GM12878 (cell line): ENCODE data around the gene AVPR1B. TPM values are rescaled to one million over a fixed set of nuclear protein-coding genes. Genes with fewer than 3 reads are reported as not detected.

Experiments used
- ATAC-seq: fragments of 200-7000 bp; cut with Tn5 transposase; 3 replicates; pipeline ENCODE4 v1.9.1; 2020; ENCODE audit warnings: mild to moderate bottlenecking, moderate library complexity
- BruUV-seq: library from RNA; stranded (reverse); fragments of 400-500 nt; replicated peaks from 2 replicates; lab custom pipeline; 2021; lab: Mats Ljungman, UMichigan
- CTCF ChIA-PET: fragments of 300-600 bp; sonication (Branson Sonifier 250); formaldehyde crosslinking; extraction: SDS; loops from one replicate; lab custom pipeline; 2021; ENCODE audit warnings: inconsistent platforms; lab: Yijun Ruan, JAX
- POLR2A ChIA-PET: fragments of 350-600 bp; formaldehyde crosslinking; extraction: SDS; loops from one replicate; lab custom pipeline; 2021; ENCODE audit warnings: inconsistent platforms; lab: Charles Lee
- RAD21 ChIA-PET: fragments of 300-600 bp; sonication (Branson Sonifier 250); formaldehyde crosslinking; loops from one replicate; lab custom pipeline; 2023; ENCODE audit warnings: antibody characterized with exemption; ENCODE audit not compliant: unreplicated experiment; lab: Charles Lee
- SMC1A ChIA-PET: fragments of 300-600 bp; sonication (Branson Sonifier 250); formaldehyde crosslinking; loops from one replicate; lab custom pipeline; 2023; ENCODE audit not compliant: unreplicated experiment, uncharacterized antibody; lab: Charles Lee
- DNase-seq: peaks from one replicate; pipeline ENCODE4 v3.0.0-alpha.2; 2011; ENCODE audit warnings: low read depth, low spot score
- FAIRE-seq: peaks from 3 replicates; lab custom pipeline; 2011; peaks lifted over from hg19 to GRCh38; lab: Jason Lieb, UNC
- H2AFZ ChIP-seq: 2 replicates; pipeline ENCODE4 v1.6.0; 2011; ENCODE audit warnings: low read depth, low read length, control low read depth; ENCODE audit not compliant: control insufficient read depth
- H3K27ac ChIP-seq: 2 replicates; pipeline ENCODE4 v1.5.1; 2011; ENCODE audit warnings: control low read depth; ENCODE audit not compliant: control insufficient read depth, insufficient read depth
- H3K27me3 ChIP-seq, 2 experiments: replicated peaks in 1 of 2; 2 replicates each; pipeline versions ENCODE4 v1.6.0 to v1.6.1; 2011; ENCODE audit warnings: low read length in 1 of 2; ENCODE audit not compliant: control insufficient read depth in 2 of 2, insufficient read depth in 2 of 2
- H3K36me3 ChIP-seq, 2 experiments: 2 replicates each; pipeline ENCODE4 v1.5.1; 2011; ENCODE audit warnings: low read length in 1 of 2; ENCODE audit not compliant: control insufficient read depth in 2 of 2, insufficient read depth in 2 of 2
- H3K4me1 ChIP-seq: 2 replicates; pipeline ENCODE4 v1.6.1; 2011; ENCODE audit warnings: mild to moderate bottlenecking, low read length, moderate library complexity, mixed read lengths; ENCODE audit not compliant: control insufficient read depth, insufficient read depth
- H3K4me2 ChIP-seq: 2 replicates; pipeline ENCODE4 v1.6.0; 2011; ENCODE audit warnings: control low read depth; ENCODE audit not compliant: control insufficient read depth, insufficient read depth
- H3K4me3 ChIP-seq: fragments of 200-600 bp; sonication (generic); 2 replicates; pipeline ENCODE4 v1.5.1; 2016
- H3K79me2 ChIP-seq: 2 replicates; pipeline ENCODE4 v1.6.0; 2011; ENCODE audit warnings: low read length; ENCODE audit not compliant: control insufficient read depth, insufficient read depth
- H3K9ac ChIP-seq: 2 replicates; pipeline ENCODE4 v1.8.0; 2011; ENCODE audit warnings: low read length, control low read depth, mixed read lengths; ENCODE audit not compliant: control insufficient read depth, insufficient read depth
- H3K9me3 ChIP-seq: replicated peaks from 3 replicates; pipeline ENCODE4 v1.5.1; 2011; ENCODE audit warnings: mild to moderate bottlenecking, low read length; ENCODE audit not compliant: control insufficient read depth, insufficient read depth
- H4K20me1 ChIP-seq: 2 replicates; pipeline ENCODE4 v1.6.0; 2011; ENCODE audit not compliant: control insufficient read depth, insufficient read depth
- ASH2L ChIP-seq: fragments of 300-600, 200-600 bp; sonication (generic); IDR thresholded peaks from 2 replicates; pipeline ENCODE4 v1.6.1; 2017; ENCODE audit warnings: low read depth, mild to moderate bottlenecking, borderline replicate concordance
- BACH1 ChIP-seq: fragments of 450-650 bp; IDR thresholded peaks from 2 replicates; pipeline ENCODE4 v1.6.1; 2017; ENCODE audit warnings: mild to moderate bottlenecking, borderline replicate concordance
- EED ChIP-seq: sonication (generic); IDR thresholded peaks from 2 replicates; pipeline ENCODE4 v1.6.1; 2016; ENCODE audit warnings: antibody characterized with exemption, low read depth
- EZH2 ChIP-seq: IDR thresholded peaks from 2 replicates; pipeline ENCODE4 v1.6.1; 2012; ENCODE audit warnings: low read depth, mild to moderate bottlenecking, control low read depth, inconsistent platforms, low read length, borderline replicate concordance; ENCODE audit not compliant: control insufficient read depth
- MXI1 ChIP-seq: fragments of 150-350 bp; IDR thresholded peaks from 2 replicates; pipeline ENCODE4 v1.6.1; 2011; ENCODE audit warnings: low read depth, mild to moderate bottlenecking, inconsistent platforms, low read length, improper control_type of control experiment
- NFXL1 ChIP-seq: fragments of 450-650 bp; IDR thresholded peaks from 2 replicates; pipeline ENCODE4 v1.6.1; 2017; ENCODE audit warnings: antibody characterized with exemption, mild to moderate bottlenecking, borderline replicate concordance
- POLR2AphosphoS2 ChIP-seq: IDR thresholded peaks from 2 replicates; pipeline ENCODE4 v1.6.1; 2011; ENCODE audit warnings: low read depth, mild to moderate bottlenecking, low read length, improper control_type of control experiment, moderate library complexity
- SIX5 ChIP-seq: IDR thresholded peaks from 2 replicates; pipeline ENCODE4 v1.6.1; 2011; ENCODE audit warnings: mild to moderate bottlenecking, low read depth, low read length, moderate library complexity; ENCODE audit not compliant: severe bottlenecking
- SUZ12 ChIP-seq: fragments of 200-600 bp; sonication (generic); IDR thresholded peaks from one replicate; pipeline ENCODE4 v1.6.1; 2018; ENCODE audit warnings: antibody characterized with exemption, mild to moderate bottlenecking; ENCODE audit not compliant: unreplicated experiment
- TAF1 ChIP-seq: IDR thresholded peaks from 2 replicates; pipeline ENCODE4 v1.6.1; 2011; ENCODE audit warnings: mild to moderate bottlenecking, low read depth, low read length, borderline replicate concordance
- YBX1 ChIP-seq: fragments of 450-650 bp; IDR thresholded peaks from 2 replicates; pipeline ENCODE4 v1.6.1; 2016; ENCODE audit warnings: antibody characterized with exemption
- ZNF217 ChIP-seq: fragments of 450-650 bp; IDR thresholded peaks from 2 replicates; pipeline ENCODE4 v1.6.1; 2017; ENCODE audit warnings: antibody characterized with exemption, mild to moderate bottlenecking
- ZNF274 ChIP-seq: IDR thresholded peaks from one replicate; pipeline ENCODE4 v1.8.0; 2011; ENCODE audit not compliant: insufficient read length, insufficient read depth
- ZSCAN29 ChIP-seq: fragments of 450-650 bp; IDR thresholded peaks from 2 replicates; pipeline ENCODE4 v1.6.1; 2017; ENCODE audit warnings: mild to moderate bottlenecking, moderate library complexity
- WGBS: methylation state at CpG from one replicate; pipeline ENCODE4 v1.1.6; 2016; ENCODE audit warnings: low lambda C conversion rate; ENCODE audit not compliant: insufficient replicate concordance, insufficient coverage; ENCODE audit errors: missing lambda C conversion rate; 5-methylcytosine and 5-hydroxymethylcytosine counted together
- in situ Hi-C: fragments of 300-500 bp; cut with MboI; formaldehyde crosslinking; loops from 9 replicates; pipeline ENCODE4 v1.14.3; 2018; ENCODE audit warnings: mixed read lengths
- intact Hi-C: fragments of 100-400 bp; cut with micrococcal nuclease; formaldehyde crosslinking; loops from one replicate; pipeline ENCODE4 v1.14.2; 2022; ENCODE audit not compliant: unreplicated experiment
- polyA plus RNA-seq, 11 experiments: library from polyadenylated mRNA; depleted of rRNA in 4 of 11; unstranded in 6 of 11; stranded (reverse) in 5 of 11; fragments of >200 nt; fragmentation: Nextera tagmentation in 4 of 11; fragmentation: Illumina TruSeq in 1 of 11; extraction: Ambion mirVana in 4 of 11; extraction: Trizol in 1 of 11; gene quantifications; 1 replicate in 1 of 11; 2 replicates in 10 of 11; pipeline versions ENCODE4 v1.2.1 to v1.2.3, GENCODE V29; 2011 to 2016; ENCODE audit warnings: inconsistent platforms in 2 of 11, missing spikeins in 2 of 11, low read depth in 1 of 11
- total RNA-seq, 4 experiments: library from RNA; depleted of rRNA in 3 of 4; stranded (reverse); fragments of >200 nt in 3 of 4; fragmentation: Illumina TruSeq in 1 of 4; extraction: Trizol in 1 of 4; gene quantifications; 2 replicates each; pipeline versions ENCODE4 v1.2.1 to v1.2.3, GENCODE V29; 2013 to 2021
- TF ChIP-seq, protein P1 (sequence below): fragments of 450-650 bp; formaldehyde crosslinking; IDR thresholded peaks from 2 replicates; pipeline ENCODE4 v1.4.0; 2020; ENCODE audit warnings: mild to moderate bottlenecking, moderate library complexity
- TF ChIP-seq, protein P2 (sequence below): fragments of 150-350 bp; IDR thresholded peaks from 2 replicates; pipeline ENCODE4 v1.6.1; 2016; ENCODE audit warnings: low read depth, low read length
- TF ChIP-seq, protein P3 (sequence below): fragments of 450-650 bp; IDR thresholded peaks from 2 replicates; pipeline ENCODE4 v1.6.1; 2017; ENCODE audit warnings: borderline replicate concordance

AVPR1B gene
- total and polyA plus RNA-seq, 10 of the 15 experiments (the other 5 are each of a cell fraction or from before 2014, with no cell fraction given): not detected

DNA sequence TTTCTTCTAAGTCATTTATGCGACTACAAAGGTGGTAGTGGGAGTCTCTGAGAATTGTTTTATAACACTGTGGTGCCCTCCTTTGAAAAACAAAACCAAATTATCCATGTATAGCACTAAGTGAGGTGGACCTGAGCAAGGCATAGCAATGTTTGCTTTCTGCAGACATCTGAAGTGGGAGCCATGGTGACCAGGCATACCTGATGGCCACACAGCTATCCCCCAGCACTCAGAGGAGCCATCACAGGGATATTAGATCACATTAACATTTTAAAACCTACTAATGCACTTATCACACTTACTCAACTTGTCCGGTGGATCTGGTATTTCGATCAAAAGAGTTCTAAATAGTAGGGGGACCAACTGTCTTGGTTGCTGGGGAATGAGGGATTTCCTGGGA, 24.8 kb upstream of the AVPR1B start (continued):
- TF ChIP-seq, protein P1, sequence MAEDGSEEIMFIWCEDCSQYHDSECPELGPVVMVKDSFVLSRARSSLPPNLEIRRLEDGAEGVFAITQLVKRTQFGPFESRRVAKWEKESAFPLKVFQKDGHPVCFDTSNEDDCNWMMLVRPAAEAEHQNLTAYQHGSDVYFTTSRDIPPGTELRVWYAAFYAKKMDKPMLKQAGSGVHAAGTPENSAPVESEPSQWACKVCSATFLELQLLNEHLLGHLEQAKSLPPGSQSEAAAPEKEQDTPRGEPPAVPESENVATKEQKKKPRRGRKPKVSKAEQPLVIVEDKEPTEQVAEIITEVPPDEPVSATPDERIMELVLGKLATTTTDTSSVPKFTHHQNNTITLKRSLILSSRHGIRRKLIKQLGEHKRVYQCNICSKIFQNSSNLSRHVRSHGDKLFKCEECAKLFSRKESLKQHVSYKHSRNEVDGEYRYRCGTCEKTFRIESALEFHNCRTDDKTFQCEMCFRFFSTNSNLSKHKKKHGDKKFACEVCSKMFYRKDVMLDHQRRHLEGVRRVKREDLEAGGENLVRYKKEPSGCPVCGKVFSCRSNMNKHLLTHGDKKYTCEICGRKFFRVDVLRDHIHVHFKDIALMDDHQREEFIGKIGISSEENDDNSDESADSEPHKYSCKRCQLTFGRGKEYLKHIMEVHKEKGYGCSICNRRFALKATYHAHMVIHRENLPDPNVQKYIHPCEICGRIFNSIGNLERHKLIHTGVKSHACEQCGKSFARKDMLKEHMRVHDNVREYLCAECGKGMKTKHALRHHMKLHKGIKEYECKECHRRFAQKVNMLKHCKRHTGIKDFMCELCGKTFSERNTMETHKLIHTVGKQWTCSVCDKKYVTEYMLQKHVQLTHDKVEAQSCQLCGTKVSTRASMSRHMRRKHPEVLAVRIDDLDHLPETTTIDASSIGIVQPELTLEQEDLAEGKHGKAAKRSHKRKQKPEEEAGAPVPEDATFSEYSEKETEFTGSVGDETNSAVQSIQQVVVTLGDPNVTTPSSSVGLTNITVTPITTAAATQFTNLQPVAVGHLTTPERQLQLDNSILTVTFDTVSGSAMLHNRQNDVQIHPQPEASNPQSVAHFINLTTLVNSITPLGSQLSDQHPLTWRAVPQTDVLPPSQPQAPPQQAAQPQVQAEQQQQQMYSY: no peak
- no peak for TF ChIP-seq TAF1
- no peak for TF ChIP-seq SIX5
- TF ChIP-seq YBX1: no peak
- TF ChIP-seq NFXL1: no peak
- no peak for TF ChIP-seq ZNF217
- TF ChIP-seq EZH2: no peak
- TF ChIP-seq MXI1: no peak
- TF ChIP-seq ZSCAN29: no peak

DNA sequence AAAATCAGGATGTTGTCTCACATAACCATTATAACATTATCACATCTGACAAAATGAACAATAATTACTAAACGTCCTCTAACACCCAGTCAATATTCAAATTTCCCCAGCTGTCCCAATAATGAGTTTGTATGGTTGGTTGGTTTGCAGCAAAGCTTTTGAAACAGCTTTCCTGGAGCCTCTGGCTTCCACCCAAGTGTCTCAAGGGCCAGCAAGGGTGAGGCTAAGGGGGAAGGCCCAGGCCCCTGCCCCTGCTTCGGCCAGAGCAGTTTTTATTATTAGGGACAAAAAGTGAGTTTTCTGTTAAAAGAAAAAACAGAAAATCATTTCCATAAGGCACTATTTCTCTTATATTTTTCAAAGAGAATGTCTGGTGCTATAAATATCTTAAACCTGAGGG, 19.1 kb upstream of the AVPR1B start:
- DNase-seq: no peak
- RAD21 ChIA-PET: no interaction called here
- WGBS: 0% methylated on average over 2 of the region's 2 CpGs
- no peak overlapping the region for H3K4me2 ChIP-seq
- H3K79me2 ChIP-seq: no peaks in the 10 kb centered on the region
- no peak overlapping the region for H3K9ac ChIP-seq
- no peaks in the 10 kb centered on the region for H3K36me3 ChIP-seq
- intact Hi-C loops: no loop called here
- H3K4me1 ChIP-seq: no peaks in the 10 kb centered on the region
- POLR2A ChIA-PET: no interaction called here
- ATAC-seq: no peak
- CTCF ChIA-PET: no interaction called here
- H2AFZ ChIP-seq: no peak overlapping the region
- SMC1A ChIA-PET: interaction anchor here (1.0 kb wide), 1 partner anchor 28 kb away, joined by 3 read pairs; no protein-coding TSS in a partner anchor
- in situ Hi-C loops: no loop called here
- no peak for FAIRE-seq
- no TSS peak for BruUV-seq
- peaks cover 3 to 4% of the 10 kb centered on the region in 2 experiments; a peak in 3 of 4 replicates for H3K27me3 ChIP-seq
- no peaks in the 10 kb centered on the region for H4K20me1 ChIP-seq
- no peak overlapping the region for H3K27ac ChIP-seq
- H3K4me3 ChIP-seq: no peak overlapping the region
- H3K9me3 ChIP-seq: no peaks in the 10 kb centered on the region
- TF ChIP-seq ZNF274 (no peak), EED (no peak), SUZ12 (no peak), POLR2AphosphoS2 (no peak), ASH2L (no peak), BACH1 (no peak)
- TF ChIP-seq, protein P2, sequence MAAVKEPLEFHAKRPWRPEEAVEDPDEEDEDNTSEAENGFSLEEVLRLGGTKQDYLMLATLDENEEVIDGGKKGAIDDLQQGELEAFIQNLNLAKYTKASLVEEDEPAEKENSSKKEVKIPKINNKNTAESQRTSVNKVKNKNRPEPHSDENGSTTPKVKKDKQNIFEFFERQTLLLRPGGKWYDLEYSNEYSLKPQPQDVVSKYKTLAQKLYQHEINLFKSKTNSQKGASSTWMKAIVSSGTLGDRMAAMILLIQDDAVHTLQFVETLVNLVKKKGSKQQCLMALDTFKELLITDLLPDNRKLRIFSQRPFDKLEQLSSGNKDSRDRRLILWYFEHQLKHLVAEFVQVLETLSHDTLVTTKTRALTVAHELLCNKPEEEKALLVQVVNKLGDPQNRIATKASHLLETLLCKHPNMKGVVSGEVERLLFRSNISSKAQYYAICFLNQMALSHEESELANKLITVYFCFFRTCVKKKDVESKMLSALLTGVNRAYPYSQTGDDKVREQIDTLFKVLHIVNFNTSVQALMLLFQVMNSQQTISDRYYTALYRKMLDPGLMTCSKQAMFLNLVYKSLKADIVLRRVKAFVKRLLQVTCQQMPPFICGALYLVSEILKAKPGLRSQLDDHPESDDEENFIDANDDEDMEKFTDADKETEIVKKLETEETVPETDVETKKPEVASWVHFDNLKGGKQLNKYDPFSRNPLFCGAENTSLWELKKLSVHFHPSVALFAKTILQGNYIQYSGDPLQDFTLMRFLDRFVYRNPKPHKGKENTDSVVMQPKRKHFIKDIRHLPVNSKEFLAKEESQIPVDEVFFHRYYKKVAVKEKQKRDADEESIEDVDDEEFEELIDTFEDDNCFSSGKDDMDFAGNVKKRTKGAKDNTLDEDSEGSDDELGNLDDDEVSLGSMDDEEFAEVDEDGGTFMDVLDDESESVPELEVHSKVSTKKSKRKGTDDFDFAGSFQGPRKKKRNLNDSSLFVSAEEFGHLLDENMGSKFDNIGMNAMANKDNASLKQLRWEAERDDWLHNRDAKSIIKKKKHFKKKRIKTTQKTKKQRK: no peak
- TF ChIP-seq, protein P3, sequence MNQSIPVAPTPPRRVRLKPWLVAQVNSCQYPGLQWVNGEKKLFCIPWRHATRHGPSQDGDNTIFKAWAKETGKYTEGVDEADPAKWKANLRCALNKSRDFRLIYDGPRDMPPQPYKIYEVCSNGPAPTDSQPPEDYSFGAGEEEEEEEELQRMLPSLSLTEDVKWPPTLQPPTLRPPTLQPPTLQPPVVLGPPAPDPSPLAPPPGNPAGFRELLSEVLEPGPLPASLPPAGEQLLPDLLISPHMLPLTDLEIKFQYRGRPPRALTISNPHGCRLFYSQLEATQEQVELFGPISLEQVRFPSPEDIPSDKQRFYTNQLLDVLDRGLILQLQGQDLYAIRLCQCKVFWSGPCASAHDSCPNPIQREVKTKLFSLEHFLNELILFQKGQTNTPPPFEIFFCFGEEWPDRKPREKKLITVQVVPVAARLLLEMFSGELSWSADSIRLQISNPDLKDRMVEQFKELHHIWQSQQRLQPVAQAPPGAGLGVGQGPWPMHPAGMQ: no peak
